BE2C (cell line): ENCODE data around the gene GPX3.

ENCODE experiments used
- DNase-seq: peaks from one replicate; pipeline ENCODE4 v3.0.0-alpha.2; 2020
- H3K27me3 ChIP-seq: fragments of 250-450 bp; sonication (Bioruptor Pico); 2 replicates; pipeline ENCODE4 v1.5.1; 2020; ENCODE audit warnings: mild to moderate bottlenecking
- H3K36me3 ChIP-seq: fragments of 250-450 bp; sonication (Bioruptor Pico); 2 replicates; pipeline ENCODE4 v1.5.1; 2020; ENCODE audit warnings: mild to moderate bottlenecking
- H3K4me1 ChIP-seq: fragments of 250-450 bp; sonication (Bioruptor Pico); 2 replicates; pipeline ENCODE4 v1.5.1; 2020
- H3K4me3 ChIP-seq: 2 replicates; pipeline ENCODE4 v1.5.1; 2011; ENCODE audit warnings: low read depth, low read length
- H3K9me3 ChIP-seq: fragments of 250-450 bp; sonication (Bioruptor Pico); 2 replicates; pipeline ENCODE4 v1.5.1; 2020
- TF ChIP-seq, protein P1 (sequence below): IDR thresholded peaks from 2 replicates; pipeline ENCODE4 v1.5.1; 2012; ENCODE audit warnings: mild to moderate bottlenecking, low read depth, low read length

The GPX3 gene

DNA sequence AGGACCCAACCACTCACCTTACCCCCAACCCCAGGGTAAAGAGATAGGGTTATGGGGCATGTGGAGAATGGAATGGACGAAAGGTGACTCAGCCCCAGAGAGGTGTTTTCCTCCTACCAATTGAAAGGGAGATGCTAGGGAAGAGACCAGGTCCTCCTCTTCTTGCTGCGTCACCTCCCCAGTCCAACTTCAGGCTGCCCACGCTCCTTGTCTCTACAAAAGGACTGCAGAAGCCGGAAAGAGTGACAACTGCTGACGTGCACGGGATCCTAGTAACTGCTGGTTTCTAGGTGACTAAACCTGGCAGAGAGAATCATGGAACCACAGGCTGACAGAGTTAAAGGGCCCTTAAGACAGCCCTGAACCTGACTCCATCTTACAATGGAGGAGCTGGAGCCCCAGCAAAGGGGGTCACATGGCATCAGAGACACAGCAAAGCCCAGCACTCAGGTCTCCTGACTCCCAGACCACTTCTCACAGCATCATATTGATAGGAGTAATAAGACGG is 2.2 kb downstream of the GPX3 start:
- Histone ChIP-seq H3K4me3 (no peak overlapping the region), H3K27me3 (no peaks in the 10 kb centered on the region), H3K9me3 (no peaks in the 10 kb centered on the region), H3K36me3 (no peaks in the 10 kb centered on the region), H3K4me1 (no peaks in the 10 kb centered on the region)
- TF ChIP-seq, protein P1, sequence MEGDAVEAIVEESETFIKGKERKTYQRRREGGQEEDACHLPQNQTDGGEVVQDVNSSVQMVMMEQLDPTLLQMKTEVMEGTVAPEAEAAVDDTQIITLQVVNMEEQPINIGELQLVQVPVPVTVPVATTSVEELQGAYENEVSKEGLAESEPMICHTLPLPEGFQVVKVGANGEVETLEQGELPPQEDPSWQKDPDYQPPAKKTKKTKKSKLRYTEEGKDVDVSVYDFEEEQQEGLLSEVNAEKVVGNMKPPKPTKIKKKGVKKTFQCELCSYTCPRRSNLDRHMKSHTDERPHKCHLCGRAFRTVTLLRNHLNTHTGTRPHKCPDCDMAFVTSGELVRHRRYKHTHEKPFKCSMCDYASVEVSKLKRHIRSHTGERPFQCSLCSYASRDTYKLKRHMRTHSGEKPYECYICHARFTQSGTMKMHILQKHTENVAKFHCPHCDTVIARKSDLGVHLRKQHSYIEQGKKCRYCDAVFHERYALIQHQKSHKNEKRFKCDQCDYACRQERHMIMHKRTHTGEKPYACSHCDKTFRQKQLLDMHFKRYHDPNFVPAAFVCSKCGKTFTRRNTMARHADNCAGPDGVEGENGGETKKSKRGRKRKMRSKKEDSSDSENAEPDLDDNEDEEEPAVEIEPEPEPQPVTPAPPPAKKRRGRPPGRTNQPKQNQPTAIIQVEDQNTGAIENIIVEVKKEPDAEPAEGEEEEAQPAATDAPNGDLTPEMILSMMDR: no peak
- no peak for DNase-seq

DNA sequence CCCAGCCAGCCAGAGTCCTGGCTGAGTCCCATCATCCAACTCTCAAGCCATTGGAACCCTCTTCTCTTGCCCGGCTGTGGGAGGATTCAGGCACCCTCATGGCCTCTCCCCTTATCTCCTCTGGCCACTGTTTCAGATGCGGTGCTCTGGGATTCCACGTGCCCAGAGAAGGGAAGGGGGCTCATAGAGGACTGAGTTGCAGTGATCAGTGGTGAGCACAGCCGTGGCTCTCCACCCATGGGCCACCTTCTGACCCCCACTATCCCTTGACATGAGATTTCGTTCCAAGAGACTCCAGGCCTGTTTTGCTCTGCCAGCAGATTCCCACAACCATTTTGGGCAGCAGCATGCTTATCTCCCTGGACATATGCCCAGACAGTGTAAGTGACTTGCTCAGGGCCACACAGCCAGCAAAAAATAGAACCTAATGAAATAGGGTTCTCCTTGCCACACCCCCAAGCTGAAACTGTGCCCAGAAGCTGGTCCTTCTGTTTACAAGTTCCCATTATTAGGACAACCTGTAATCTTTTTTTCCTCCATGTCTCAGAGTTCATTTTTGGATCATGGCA is 2.7 kb downstream of the GPX3 start:
- Histone ChIP-seq H3K36me3 (no peaks in the 10 kb centered on the region; the same call in 1 of the 2 replicates), H3K27me3 (no peaks in the 10 kb centered on the region), H3K9me3 (no peaks in the 10 kb centered on the region), H3K4me3 (no peak overlapping the region), H3K4me1 (no peaks in the 10 kb centered on the region)
- TF ChIP-seq, protein P1: no peak
- DNase-seq: no peak

DNA sequence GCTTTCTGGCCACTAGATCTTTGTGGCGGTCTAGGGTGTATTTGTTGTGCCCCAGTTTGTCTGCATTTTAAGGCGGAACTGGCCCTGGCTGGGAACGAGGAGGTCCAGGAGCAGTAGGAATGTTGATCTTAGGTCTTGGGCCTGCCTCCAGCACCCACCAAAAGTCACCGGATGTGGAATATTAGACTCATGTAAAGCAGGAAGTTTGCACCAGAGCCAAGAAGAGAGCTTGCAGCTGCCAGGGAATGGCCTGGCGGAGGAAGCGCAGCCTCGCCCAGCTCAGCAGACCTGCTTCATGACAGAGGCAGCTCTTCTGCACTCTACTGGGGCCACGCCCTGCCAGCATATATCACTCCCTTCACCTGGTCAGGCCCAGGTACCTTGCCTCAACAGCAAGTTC is 3.3 kb downstream of the GPX3 start:
- Histone ChIP-seq H3K4me3 (no peak overlapping the region), H3K27me3 (no peaks in the 10 kb centered on the region), H3K9me3 (no peaks in the 10 kb centered on the region), H3K36me3 (peaks cover under 1% of the 10 kb centered on the region; the same call in 1 of the 2 replicates), H3K4me1 (no peaks in the 10 kb centered on the region)
- DNase-seq: no peak
- TF ChIP-seq, protein P1: no peak

- TF ChIP-seq, protein P1: no peak
- H3K36me3 ChIP-seq: peaks cover 7% of the 10 kb centered on the region; the same call in 1 of the 2 replicates
- no peaks in the 10 kb centered on the region for H3K4me1 ChIP-seq
- DNase-seq: no peak
- no peak overlapping the region for H3K4me3 ChIP-seq
- no peaks in the 10 kb centered on the region for H3K9me3 ChIP-seq
- H3K27me3 ChIP-seq: no peaks in the 10 kb centered on the region
Measured at GRCh38 chr5:151024440-151025249, 4.3 kb downstream of the GPX3 start.

- Histone ChIP-seq H3K4me1 (no peaks in the 10 kb centered on the region), H3K36me3 (peaks cover 11% of the 10 kb centered on the region; the same call in 1 of the 2 replicates), H3K27me3 (no peaks in the 10 kb centered on the region), H3K9me3 (no peaks in the 10 kb centered on the region), H3K4me3 (no peak overlapping the region)
- TF ChIP-seq, protein P1: no peak
- no peak for DNase-seq
Measured at GRCh38 chr5:151025250-151025606, 4.8 kb downstream of the GPX3 start.

DNA sequence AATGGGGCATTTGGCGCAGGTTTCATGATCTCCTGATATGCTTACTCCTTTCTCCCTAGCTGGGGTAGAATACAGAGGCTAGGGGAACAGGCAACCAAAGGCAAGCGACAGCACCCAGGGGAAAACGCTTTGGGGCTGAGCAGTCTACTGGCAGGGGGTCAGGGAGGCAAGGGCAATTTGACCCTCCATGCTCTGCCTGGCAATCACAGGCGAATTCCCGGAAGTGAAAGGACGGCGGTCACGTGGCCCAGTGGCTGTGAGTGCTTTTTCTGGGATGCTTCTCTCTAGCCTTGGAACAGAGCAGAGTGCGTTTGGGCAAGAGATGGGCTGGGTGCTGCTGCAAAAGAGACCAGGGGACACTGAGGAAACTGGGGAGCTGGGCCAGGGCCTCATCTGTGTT is 5.7 kb downstream of the GPX3 start:
- TF ChIP-seq, protein P1: no peak
- Histone ChIP-seq H3K4me1 (no peaks in the 10 kb centered on the region), H3K4me3 (no peak overlapping the region), H3K36me3 (peaks cover 11% of the 10 kb centered on the region; the same call in 1 of the 2 replicates), H3K9me3 (no peaks in the 10 kb centered on the region), H3K27me3 (no peaks in the 10 kb centered on the region)
- no peak for DNase-seq
